Activated naive CD8-positive, alpha-beta T cell (primary cell): ENCODE results near the gene STT3B.

Experiments used
- H3K27ac Mint-ChIP-seq: one replicate; pipeline ENCODE4 v1.8.0; 2021; ENCODE audit warnings: mixed read lengths
- H3K27me3 Mint-ChIP-seq: one replicate; pipeline ENCODE4 v1.8.0; 2021; ENCODE audit warnings: mixed read lengths
- H3K36me3 Mint-ChIP-seq: one replicate; pipeline ENCODE4 v1.8.0; 2021; ENCODE audit warnings: mixed read lengths
- H3K4me1 Mint-ChIP-seq: one replicate; pipeline ENCODE4 v1.8.0; 2021; ENCODE audit warnings: low read depth, mixed read lengths
- H3K4me3 Mint-ChIP-seq: one replicate; pipeline ENCODE4 v1.8.0; 2021; ENCODE audit warnings: mild to moderate bottlenecking, mixed read lengths
- H3K9me3 Mint-ChIP-seq: one replicate; pipeline ENCODE4 v1.8.0; 2021; ENCODE audit warnings: low read depth, mixed read lengths

Gene STT3B

DNA sequence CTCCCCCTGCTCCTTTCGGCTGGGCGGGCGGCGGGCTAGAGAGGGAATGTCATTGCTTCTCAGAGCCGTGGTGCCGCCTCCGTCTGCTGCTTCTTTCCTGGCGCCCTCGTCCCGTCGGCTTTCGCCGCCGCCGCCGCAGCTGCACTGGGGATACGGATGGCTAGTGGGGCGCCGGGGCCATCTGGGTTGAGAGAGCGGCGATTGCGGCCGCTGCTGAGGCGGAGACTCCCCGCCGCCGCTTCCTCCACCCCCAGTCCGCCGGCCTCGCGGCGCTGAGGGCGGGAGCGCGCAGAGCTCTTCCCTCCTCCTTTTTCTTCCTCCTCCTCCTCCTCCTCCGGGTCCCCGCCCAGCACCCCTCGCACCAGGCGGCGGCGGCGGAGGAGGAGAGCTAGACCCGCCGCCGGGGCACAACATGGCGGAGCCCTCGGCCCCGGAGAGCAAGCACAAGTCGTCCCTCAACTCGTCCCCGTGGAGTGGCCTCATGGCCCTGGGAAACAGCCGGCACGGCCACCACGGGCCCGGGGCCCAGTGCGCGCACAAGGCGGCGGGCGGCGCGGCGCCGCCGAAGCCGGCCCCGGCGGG is at the start of gene STT3B:
Gene STT3B (plus strand): TSS at position 339 of the 582 bp plus-strand sequence. CDS start 74 bp downstream, at position 413.
- Mint-ChIP-seq H3K27me3 (no peaks in the 10 kb centered on the region), H3K4me3 (peak within 1 kb of the TSS; percentile 90)

DNA sequence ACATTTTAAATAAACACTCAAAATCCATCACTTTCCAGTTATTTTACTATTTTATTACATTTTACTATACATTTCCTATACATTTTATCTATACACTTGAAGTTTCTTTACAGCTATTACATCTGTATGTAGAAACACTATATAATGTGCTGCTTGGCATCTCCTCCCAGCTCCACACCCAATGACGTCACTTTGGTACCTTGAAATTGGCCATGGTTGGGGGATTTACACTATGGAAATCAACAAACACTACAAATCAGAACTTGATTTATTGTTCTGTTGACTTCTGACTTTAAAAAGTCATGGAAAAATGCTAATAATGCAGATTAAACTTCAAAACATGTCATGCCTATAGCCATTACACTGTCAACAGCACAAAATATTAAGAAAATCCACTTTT is 48.9 kb upstream of the STT3B start:
- H3K36me3 Mint-ChIP-seq: peaks cover 3% of the 10 kb centered on the region
- no peaks in the 10 kb centered on the region for H3K9me3 Mint-ChIP-seq
- H3K27ac Mint-ChIP-seq: no peak overlapping the region
- no peaks in the 10 kb centered on the region for H3K27me3 Mint-ChIP-seq
- H3K4me1 Mint-ChIP-seq: no peaks in the 10 kb centered on the region
- no peak overlapping the region for H3K4me3 Mint-ChIP-seq

More for the DNA sequence above, at the start of gene STT3B:
- peaks cover 4% of the 10 kb centered on the region for H3K36me3 Mint-ChIP-seq
- no peaks in the 10 kb centered on the region for H3K9me3 Mint-ChIP-seq
- H3K4me1 Mint-ChIP-seq: peaks cover 30% of the 10 kb centered on the region
- H3K27ac Mint-ChIP-seq: peak within 1 kb of the TSS; percentile 98

DNA sequence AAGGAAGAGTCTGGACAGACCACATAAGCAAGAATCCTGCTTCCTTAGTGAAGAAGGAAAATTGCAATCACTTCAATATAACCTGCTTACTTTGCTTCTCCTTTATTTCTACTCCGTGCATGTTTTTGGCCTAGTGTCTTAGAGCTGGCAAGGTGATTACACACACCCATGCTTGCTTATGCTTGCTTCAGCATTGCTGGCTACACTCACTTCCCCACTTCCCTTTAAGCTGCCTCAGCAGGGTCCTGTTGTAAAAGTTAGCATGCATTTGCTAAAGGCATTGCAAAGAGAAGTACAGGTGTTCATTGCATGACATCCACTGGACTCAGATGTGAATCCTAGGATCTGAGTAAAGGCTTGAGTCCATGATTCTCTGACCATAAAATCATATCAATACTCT is 47.5 kb upstream of the STT3B start:
- H3K27ac Mint-ChIP-seq: no peak overlapping the region
- H3K4me1 Mint-ChIP-seq: no peaks in the 10 kb centered on the region
- no peaks in the 10 kb centered on the region for H3K27me3 Mint-ChIP-seq
- peaks cover 6% of the 10 kb centered on the region for H3K36me3 Mint-ChIP-seq
- no peak overlapping the region for H3K4me3 Mint-ChIP-seq
- peaks cover 6% of the 10 kb centered on the region for H3K9me3 Mint-ChIP-seq

DNA sequence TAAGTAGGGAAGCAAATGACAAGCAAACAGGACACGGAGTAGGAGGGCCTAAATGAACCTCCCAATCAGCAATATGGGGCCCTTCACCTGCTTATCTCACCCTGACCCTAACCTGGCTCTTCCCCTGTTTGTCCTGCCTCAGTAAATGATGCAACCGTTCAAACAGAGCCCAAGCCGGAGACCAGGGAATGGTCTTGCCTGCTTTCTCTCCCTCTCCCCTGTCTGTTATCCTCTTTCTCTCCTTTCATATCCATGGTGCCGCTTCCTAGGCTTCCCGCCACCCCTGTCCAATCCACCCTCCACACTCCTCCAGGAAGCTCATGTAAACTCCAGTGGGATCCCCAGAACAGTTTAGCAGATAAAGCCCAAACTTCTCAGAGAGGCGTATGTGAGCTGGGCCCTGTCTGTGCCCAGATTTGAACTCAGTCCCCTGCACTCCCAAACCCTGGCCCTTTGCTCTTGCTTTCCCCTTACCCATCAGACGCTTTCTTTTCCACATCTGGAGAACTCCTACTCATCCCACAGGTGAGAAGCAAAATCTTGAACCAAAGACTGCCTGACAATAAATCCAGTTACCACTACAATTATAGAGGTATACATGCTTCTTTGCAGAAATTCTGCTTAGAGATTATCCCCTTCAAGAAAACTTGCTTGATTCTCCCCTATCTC is 45.7 kb upstream of the STT3B start:
- H3K9me3 Mint-ChIP-seq: peaks cover 15% of the 10 kb centered on the region
- H3K4me1 Mint-ChIP-seq: no peaks in the 10 kb centered on the region
- no peak overlapping the region for H3K4me3 Mint-ChIP-seq
- H3K27ac Mint-ChIP-seq: no peak overlapping the region
- no peaks in the 10 kb centered on the region for H3K27me3 Mint-ChIP-seq
- H3K36me3 Mint-ChIP-seq: peaks cover 8% of the 10 kb centered on the region

DNA sequence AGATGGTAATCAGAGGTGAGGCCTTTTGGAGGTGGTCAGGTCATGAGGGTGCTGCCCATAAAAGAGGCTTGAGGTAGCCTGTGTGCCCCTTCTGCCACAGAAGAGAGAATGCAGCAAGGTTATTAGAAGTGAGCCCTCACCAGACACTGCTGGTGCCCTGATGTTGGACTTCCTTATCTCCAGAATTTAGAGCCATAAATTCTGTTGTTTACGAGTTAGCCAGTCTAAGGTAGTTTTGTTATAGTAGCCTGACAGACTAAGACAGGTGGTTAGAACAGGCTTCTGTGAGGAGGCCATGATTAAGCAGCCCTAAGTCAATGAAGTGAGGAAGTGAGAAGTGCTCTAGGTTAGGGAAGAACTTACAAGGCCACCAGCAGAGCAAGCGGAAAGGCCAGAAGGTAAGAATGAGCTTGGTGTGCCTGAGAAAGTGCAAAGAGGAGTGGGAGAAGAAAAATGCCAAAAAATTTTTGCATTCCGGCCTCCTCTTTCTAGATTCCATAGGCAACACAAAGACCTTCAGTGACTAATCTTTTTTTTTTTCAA is 44.2 kb upstream of the STT3B start:
- Mint-ChIP-seq H3K4me3 (no peak overlapping the region), H3K27ac (no peak overlapping the region), H3K4me1 (no peaks in the 10 kb centered on the region), H3K9me3 (peaks cover 20% of the 10 kb centered on the region), H3K27me3 (no peaks in the 10 kb centered on the region), H3K36me3 (peaks cover 13% of the 10 kb centered on the region)

DNA sequence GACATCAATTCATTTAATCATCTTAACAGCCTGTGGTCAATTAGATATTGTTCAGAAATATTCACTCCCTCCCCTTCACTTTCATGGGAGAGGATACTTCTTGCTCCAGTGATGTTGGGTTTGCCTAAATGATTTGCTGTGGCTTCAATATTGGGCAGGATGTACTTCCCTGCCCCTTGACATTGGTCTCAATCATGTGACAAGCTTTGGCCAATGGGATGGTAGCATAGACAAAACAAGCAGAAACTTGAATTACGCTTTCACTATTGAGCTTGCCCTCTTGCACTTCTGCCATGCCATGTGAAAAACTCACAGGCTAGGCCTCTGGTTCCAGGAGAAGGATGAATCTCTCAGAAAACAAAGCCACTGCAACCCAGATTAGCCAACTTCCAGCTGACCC is 42.2 kb upstream of the STT3B start:
- H3K27me3 Mint-ChIP-seq: no peaks in the 10 kb centered on the region
- H3K4me1 Mint-ChIP-seq: no peaks in the 10 kb centered on the region
- H3K27ac Mint-ChIP-seq: no peak overlapping the region
- no peak overlapping the region for H3K4me3 Mint-ChIP-seq
- H3K9me3 Mint-ChIP-seq: peaks cover 20% of the 10 kb centered on the region
- H3K36me3 Mint-ChIP-seq: peaks cover 13% of the 10 kb centered on the region

DNA sequence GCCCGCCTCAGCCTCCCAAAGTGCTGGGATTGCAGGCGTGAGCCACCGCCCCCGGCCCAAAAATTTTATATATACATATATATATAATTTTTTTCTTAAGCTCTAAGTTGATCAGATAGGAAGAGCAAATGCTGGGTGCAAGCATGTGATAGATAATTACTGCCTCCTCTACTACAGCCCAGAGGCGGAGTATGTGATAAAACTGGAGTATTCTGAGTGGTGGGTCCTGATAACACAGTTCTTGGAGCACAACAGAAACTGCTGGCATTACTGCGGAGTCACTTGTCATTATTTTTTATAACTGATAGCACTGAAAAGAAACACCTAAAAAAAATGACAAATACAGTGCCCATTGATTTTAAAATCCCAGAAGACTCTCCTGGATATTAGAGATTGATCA is 41.1 kb upstream of the STT3B start:
- Mint-ChIP-seq H3K9me3 (peaks cover 20% of the 10 kb centered on the region), H3K4me3 (no peak overlapping the region), H3K27ac (no peak overlapping the region), H3K27me3 (no peaks in the 10 kb centered on the region), H3K36me3 (peaks cover 13% of the 10 kb centered on the region), H3K4me1 (no peaks in the 10 kb centered on the region)

DNA sequence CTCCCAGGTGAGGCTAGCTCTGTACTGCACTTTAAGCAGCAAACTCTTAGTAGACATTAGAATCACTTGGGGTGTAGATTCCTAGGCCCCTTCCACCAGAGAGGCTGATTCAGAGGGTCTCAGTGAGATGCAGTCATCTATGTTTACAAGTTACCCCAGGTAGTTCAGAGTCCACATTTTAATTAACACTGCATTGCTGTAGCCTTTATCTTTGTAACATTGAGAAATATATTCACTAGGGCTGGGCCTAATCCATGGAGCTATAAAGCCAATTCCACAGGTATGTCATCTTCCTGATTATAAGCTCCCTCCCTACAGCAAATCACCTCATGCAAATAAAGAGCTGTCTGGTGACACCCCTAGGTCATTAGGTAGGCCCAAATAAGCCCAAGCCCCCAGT is 39.6 kb upstream of the STT3B start:
- H3K27me3 Mint-ChIP-seq: no peaks in the 10 kb centered on the region
- H3K9me3 Mint-ChIP-seq: peaks cover 20% of the 10 kb centered on the region
- H3K4me3 Mint-ChIP-seq: no peak overlapping the region
- H3K4me1 Mint-ChIP-seq: no peaks in the 10 kb centered on the region
- no peak overlapping the region for H3K27ac Mint-ChIP-seq
- peaks cover 13% of the 10 kb centered on the region for H3K36me3 Mint-ChIP-seq

DNA sequence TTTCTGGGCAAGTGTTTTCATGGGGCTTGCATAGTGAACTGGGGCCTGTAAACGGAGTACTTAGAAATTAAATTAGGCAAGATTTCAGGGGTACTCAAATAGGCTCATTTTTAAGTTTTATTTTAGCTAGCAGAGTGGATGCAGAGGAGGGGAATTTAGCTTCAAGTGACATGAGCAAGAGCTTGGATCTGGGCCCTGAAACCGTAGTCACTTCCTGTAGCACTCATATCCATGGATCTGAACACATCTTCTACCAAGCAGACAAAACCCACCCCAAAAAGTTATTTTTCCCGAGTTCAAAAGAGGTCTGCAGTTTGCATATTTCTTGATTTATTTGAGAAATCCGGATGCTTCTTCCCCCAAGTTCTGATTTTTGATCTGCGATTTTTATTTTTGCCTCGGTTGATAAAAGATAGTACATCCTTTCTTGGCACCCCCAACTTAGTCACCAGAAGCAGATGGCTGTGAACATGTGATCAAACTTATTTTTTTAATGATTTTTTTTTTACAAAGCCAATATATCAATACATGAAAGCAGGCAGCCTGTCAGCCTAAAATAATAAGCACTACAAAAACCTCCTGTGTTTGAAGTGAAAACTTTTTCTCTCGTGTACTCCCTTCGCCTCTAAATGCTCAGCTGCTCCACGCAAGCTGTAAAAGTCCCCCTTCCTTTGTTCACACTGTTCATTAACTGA is 36.6 kb upstream of the STT3B start:
- peaks cover 8% of the 10 kb centered on the region for H3K9me3 Mint-ChIP-seq
- H3K4me1 Mint-ChIP-seq: no peaks in the 10 kb centered on the region
- peaks cover 6% of the 10 kb centered on the region for H3K36me3 Mint-ChIP-seq
- no peak overlapping the region for H3K4me3 Mint-ChIP-seq
- no peak overlapping the region for H3K27ac Mint-ChIP-seq
- no peaks in the 10 kb centered on the region for H3K27me3 Mint-ChIP-seq

DNA sequence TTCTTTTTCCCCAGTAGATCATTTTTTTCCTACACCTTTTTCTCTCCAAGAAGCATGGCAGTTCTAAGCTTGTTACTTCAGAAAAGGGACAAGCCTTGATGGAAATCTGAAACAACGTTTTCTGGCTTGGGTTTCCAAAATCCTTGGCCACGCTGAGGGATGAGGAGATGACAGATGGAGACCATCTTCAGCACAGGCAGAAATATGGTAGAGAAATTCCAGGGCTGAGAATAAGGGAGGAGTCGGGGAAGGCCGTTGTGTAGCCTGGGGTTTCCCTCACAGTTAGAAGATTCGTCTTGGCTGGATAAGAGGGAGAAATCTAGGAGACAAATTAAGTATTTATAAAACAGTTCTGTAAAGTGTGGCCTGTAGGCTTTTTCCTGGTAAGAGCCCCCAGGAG is 33.9 kb upstream of the STT3B start:
- Mint-ChIP-seq H3K4me1 (peaks cover 8% of the 10 kb centered on the region), H3K9me3 (no peaks in the 10 kb centered on the region), H3K27ac (no peak overlapping the region), H3K36me3 (no peaks in the 10 kb centered on the region), H3K4me3 (no peak overlapping the region), H3K27me3 (no peaks in the 10 kb centered on the region)

DNA sequence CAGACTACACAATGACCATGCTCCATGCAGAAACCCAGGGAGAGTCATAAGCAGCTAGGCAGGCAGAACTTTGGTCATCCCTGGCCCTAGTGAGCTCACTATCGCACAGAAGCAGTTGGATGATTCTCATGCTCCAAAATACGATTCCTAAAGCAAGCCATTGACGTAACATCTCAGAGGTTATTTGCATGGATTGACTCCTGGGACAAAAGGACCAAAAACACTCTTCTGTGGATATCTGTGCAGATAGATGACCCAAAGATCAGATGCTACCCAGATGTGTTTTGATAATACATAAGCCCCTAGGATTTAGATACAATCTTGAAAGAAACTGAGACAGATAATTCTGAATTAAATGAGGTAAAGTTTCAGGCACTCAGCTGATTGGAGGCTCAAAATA is 33.4 kb upstream of the STT3B start:
- no peaks in the 10 kb centered on the region for H3K27me3 Mint-ChIP-seq
- H3K4me1 Mint-ChIP-seq: peaks cover 8% of the 10 kb centered on the region
- H3K27ac Mint-ChIP-seq: no peak overlapping the region
- H3K4me3 Mint-ChIP-seq: no peak overlapping the region
- no peaks in the 10 kb centered on the region for H3K9me3 Mint-ChIP-seq
- no peaks in the 10 kb centered on the region for H3K36me3 Mint-ChIP-seq

DNA sequence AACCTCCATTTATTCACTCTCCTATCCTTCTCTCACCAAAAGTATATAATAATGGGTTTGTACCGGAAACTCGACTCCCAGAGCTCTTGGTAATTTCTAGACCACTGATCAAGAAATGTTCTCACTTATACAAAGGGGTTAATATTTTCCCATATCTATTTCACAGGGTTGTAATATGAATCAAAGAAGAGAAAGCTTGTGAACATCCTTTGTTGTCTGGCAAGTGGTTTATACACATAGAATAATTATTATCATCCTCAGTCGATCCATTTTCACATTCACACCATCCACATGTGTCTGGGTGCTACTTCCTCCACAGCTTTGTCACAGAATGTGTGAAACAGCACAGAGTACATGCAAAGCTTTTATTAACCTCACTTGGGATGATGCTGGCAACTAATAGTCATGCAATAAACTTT is 29.9 kb upstream of the STT3B start:
- Mint-ChIP-seq H3K4me3 (no peak overlapping the region), H3K27me3 (no peaks in the 10 kb centered on the region), H3K9me3 (no peaks in the 10 kb centered on the region), H3K36me3 (no peaks in the 10 kb centered on the region), H3K27ac (no peak overlapping the region), H3K4me1 (peaks cover 32% of the 10 kb centered on the region)

DNA sequence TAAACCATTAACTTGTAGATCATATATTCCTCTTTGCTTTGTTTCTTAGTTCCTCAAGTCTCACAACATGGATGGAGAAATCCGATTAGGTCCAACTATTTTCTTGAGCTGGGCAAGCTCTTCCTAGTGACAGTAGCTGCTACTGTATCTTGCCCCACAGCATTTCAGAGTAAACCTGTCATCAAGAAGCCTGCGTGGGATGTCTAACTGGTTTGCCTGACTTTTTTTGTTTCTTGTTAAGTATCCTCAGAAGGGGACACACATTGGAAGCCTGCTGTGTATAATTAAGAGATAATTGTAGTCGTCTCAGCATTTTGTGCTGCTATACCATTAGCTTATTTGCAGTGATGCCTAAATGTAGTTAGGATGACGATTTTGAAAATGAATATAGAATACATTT is 29.3 kb upstream of the STT3B start:
- H3K36me3 Mint-ChIP-seq: no peaks in the 10 kb centered on the region
- H3K4me1 Mint-ChIP-seq: peaks cover 39% of the 10 kb centered on the region
- no peaks in the 10 kb centered on the region for H3K27me3 Mint-ChIP-seq
- no peak overlapping the region for H3K27ac Mint-ChIP-seq
- H3K9me3 Mint-ChIP-seq: no peaks in the 10 kb centered on the region
- no peak overlapping the region for H3K4me3 Mint-ChIP-seq

DNA sequence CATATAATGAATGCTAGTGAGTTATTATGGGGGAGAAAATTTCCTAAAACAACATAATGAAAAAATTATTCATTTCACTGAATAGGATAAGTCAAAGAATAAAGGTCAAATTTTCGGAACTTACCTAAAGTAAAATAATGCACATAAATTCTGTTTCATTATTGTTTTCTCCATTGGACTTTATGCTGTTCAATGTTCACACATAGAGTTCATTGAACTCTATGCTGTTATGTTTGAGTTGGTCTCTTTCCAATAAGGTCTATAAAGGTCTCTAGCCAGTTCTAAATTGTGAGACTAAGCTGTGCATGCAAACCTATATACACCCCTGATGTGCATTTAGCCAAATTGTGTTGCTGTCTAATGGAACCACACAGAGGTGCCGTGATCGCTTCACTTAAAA is 28.5 kb upstream of the STT3B start:
- H3K9me3 Mint-ChIP-seq: no peaks in the 10 kb centered on the region
- H3K27me3 Mint-ChIP-seq: no peaks in the 10 kb centered on the region
- no peaks in the 10 kb centered on the region for H3K36me3 Mint-ChIP-seq
- no peak overlapping the region for H3K4me3 Mint-ChIP-seq
- peaks cover 47% of the 10 kb centered on the region for H3K4me1 Mint-ChIP-seq
- H3K27ac Mint-ChIP-seq: no peak overlapping the region

DNA sequence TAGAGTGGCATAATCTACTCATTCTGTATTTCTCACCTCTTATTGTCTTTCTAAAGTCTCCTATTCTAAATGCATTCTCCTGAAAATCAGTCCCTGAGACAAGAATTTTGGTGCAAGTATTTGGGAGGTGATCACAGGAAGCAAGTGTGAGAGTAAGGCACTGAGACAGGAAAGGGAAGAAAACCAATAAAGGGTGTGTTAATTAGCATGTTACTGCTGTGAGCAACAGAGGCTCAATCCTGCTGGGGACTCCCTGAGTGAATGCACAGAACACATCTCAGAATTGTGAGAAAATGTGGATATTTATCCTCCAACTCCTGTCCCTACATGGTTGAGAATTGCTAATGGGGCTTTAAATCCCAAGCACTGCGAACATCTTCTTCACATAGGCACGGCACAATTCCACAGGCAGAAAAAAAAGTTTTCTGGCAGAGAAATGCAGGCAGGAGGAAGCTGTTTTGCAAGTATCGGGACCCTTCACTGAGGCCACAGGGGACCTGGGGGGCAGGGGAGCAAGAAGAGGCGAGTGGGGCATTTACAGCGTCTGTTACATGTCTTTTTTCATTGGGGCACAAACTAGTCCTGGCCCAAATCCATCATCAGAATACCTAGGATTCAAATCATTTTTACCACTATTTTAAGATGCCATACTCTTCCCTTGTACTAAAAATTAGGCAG is 27.2 kb upstream of the STT3B start:
- no peak overlapping the region for H3K27ac Mint-ChIP-seq
- peak overlapping the region; percentile 36 for H3K4me3 Mint-ChIP-seq
- H3K4me1 Mint-ChIP-seq: peaks cover 54% of the 10 kb centered on the region
- no peaks in the 10 kb centered on the region for H3K9me3 Mint-ChIP-seq
- no peaks in the 10 kb centered on the region for H3K27me3 Mint-ChIP-seq
- no peaks in the 10 kb centered on the region for H3K36me3 Mint-ChIP-seq
